GM19193 (cell line): Measurements from ENCODE around the gene MMD.

Experiments
- POLR2A ChIP-seq: IDR thresholded peaks from 4 replicates; pipeline ENCODE4 v1.6.1; 2011; ENCODE audit not compliant: insufficient read depth, insufficient read length; ENCODE audit errors: extremely low read depth

Gene MMD

DNA sequence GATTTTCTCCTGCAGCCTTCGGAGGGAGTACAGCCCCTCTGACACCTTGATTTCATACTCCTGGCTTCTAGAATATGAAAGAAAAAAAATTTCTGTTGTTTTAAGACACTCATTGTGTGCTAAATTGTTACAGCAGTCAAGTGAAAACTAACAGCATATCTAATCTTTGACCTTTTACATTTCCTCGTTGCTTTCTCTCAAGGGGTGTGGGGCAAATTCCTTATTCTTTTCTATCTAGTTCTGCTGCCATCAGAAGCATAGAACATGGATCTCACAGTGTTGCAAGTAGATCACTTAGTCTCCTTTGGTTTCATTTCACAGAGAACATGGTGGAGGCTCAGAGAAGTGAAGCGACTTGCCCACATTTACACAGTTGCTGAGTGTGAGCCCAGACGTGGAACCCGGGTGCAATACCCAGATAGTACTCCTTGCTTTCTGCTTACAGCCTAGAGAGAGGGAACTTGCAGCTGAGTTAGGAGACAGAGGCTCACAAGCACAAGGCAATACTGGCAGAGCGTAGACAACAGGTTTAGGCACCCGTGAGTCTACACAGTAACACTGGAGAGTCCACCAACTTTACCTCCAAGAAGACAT lies 28.7 kb upstream of the MMD start:
- TF ChIP-seq POLR2A: no peak

DNA sequence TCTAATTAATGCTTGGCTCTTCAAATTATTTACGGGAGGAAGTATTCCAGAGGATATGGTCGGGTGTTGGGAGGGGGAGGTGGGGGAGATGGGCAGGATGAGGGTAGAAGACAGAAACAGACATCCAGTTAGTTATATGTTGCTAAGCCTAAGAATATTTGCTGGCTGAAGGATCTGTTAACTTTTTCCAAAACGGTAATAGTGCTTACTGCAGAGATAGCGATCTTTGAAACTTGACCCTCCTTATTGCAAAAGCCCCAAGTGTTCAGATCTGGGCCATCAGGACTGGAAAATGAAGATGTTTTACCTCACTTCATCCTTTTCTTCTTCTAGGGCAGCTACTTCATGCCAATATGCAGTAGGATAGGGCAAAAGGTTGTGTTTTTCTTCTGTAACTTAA lies 27.0 kb upstream of the MMD start:
- TF ChIP-seq POLR2A: no peak

DNA sequence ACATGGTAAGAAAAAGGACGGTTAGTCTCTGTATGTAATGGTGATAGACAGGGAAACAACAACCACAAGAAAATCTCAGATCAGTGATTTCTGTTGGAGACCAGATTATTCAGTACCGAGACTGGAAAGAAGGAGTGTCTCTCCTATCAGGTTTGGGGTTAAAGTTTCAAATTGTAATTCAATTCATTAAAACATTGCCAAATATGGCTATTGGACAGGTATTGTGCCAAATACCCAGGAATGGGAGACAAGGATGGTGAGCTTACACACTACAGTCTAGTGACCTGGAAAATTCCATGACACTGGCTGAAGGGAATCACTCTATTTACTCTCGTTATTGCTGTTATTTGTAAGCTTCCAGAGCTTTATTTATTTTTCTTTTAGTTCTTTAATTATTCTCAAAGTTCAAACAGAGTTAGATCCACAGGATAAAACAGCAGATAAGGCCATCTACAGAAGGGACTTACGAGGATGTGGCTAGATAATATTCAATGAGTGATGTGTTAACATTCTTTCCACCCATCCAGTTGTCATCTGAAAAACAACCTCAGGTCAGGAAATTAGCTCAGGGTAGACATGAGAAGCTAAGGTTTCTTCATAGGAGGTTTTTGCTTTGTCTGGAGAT lies 25.1 kb upstream of the MMD start:
- no peak for TF ChIP-seq POLR2A

DNA sequence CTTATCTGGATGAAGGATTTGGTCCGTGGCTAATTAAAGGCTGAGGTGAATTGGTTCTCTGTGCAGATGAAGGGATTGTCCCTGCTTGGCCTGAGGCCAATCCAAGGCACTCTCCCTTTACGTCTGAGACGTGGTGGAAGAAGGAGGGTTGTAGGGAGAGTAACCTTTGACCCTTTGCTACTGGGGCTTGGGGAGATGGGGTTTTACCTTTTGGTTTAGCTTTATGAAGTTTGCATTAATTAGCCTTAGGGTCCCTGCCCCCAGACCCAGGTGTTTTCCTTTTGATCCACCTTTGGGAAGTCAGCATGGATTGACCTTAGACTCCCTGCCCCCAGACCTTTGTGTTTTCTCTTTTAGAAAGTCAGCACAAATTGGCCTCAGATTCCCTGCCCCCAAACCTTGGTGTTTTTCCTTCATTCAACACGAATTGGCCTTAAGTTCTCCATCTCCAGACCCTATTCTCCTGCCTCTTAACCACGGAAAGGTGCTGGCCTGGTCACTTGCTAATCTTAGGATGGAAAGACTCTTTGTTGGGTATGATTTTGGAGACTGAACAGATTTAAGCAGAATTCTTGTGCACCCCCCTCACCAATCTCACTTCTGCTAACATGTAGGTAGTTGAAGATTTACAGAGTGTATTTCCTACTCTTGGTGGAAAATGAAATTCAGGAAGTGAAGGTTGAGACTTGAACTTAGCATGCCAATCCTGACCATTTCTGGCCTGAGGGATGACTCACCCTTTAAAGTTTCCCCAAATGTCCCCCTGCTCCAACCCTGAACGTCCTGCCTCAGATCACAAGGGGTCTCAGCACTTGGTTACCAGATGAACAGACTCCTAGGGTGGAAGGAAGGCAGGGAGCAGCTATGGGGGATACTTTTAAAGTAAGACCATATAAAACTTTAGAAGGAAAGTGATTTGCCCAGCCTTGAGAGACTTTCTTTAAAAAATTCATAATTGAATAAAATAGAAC lies 23.1 kb upstream of the MMD start:
- no peak for TF ChIP-seq POLR2A

DNA sequence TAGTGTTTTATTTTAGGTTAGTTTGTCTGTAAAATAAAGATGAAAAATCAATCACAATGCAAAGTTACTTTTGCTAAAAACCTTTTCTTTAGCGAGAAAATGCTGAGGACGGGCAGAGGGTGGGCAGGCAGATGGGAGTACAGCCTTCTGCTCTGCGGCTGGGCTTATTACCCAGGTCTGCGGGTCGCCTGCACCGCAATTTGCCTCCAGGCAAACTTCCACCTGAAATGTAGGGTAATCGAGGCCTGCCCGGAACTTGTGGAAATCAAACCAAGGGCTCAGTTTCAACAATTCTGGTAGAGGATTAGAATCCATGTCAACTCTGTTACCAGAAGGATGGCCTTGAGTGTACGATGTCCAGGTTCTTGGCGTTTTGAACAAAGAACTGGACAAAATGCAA lies 22.3 kb upstream of the MMD start:
- no peak for TF ChIP-seq POLR2A

DNA sequence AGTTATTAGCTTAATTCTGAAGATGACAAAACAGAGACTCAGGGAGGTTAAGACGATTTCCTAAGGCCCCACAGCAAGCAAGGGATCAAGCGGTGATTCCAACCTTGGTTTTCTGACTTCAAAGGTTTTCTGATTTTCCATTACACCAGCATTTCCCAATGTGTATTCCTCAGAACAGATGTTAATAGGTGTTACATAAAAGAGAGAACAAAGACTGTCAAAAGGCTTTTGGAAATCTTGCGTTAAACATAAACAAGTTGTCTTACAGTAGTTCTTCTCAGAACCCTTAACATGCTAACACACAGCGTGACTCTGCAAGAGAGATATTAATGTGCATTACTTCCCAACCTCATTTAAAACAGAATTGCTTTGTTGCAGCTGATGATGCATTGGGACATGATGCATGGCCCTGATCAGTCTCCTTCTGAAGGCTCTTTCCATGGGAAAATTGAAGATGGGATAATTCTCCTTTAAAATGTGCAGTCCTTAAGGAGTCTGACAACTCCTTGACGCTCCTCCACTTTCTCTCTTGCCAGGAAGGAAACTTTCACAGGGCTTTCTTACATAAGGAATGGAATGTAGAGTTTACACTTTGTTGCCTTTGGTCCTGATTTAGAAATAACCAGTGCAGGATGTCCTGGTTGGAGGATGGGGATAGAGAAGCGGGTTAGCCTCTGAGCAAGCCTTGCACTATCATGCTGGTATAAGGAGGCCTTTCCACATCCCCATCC lies 21.5 kb upstream of the MMD start:
- TF ChIP-seq POLR2A: no peak

DNA sequence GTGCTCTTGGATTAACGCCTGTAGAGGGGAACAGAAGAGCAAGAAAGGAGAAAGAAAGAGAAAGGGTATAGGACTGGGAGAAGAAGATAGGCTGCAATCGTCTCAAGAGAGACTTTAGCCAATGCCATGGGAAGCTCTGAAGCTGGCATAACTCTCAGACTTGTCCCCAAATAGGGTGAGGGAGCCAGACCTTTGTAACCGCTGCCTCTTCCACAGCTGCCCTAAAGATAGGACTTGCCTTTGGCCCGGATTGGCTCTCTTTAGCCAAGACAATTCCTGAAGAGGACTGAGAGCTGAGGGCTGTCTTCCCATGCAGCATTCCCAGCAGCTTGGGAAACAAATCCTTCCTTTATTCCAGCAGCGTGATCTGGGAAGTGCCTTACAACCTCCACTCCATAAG lies 20.8 kb upstream of the MMD start:
- TF ChIP-seq POLR2A: no peak

DNA sequence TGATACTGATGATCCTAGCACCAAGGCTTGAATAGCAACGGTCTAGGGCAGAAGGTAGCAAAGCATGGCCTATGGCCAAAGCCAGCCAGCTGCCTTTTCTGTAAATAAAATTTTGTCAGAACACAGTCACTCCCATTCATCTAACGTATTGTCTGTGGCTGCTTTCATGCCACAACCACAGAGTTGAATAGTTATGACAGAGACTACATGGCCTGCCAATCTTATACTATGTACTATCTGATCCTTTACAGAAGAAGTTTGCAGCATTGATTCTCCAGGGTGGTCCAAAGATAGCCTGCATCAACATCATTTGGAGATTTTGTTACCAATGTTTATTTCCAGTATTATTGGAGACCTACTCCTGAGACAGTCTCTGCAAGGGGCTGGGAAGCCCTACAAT lies 19.9 kb upstream of the MMD start:
- no peak for TF ChIP-seq POLR2A

DNA sequence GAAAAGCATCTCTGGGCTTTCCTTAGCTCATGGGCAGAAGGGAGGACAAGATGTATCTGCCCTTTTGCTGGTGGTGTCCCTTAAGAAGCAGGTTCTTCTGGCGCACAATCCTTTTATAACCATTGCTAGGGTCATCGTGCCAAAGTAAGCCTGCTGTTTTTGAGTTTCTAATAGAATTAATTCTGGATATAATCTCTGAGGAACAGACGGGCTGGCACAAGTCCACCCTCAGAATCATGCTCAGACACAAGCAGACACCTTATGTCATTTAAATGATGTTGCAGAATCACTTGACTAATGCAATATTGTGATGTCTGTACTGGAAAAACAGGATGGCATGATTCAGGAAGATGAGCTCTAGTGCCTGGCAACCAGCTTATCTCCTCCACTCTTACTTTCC lies 18.8 kb upstream of the MMD start:
- TF ChIP-seq POLR2A: no peak

DNA sequence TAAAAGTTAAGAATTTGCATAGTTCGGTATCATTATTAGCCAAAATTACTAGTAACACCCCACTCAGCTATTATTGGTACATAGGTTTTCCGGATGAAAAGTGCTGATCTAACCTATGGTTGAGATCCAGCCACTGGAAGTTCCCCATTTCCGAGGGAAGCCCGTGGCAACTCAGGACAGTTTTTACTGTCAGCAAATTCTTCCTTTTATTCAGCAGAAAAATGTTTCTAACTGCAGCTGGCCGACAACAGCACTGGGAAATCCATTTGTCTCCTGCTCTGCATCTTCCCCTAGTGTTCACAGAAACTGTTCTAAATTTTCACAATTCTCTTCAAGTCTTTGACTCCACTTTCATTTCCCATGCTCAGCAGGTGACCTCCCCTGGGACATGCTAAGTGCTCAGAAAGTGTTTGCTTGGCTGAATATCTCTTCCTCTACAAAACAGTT lies 15.5 kb upstream of the MMD start:
- no peak for TF ChIP-seq POLR2A

DNA sequence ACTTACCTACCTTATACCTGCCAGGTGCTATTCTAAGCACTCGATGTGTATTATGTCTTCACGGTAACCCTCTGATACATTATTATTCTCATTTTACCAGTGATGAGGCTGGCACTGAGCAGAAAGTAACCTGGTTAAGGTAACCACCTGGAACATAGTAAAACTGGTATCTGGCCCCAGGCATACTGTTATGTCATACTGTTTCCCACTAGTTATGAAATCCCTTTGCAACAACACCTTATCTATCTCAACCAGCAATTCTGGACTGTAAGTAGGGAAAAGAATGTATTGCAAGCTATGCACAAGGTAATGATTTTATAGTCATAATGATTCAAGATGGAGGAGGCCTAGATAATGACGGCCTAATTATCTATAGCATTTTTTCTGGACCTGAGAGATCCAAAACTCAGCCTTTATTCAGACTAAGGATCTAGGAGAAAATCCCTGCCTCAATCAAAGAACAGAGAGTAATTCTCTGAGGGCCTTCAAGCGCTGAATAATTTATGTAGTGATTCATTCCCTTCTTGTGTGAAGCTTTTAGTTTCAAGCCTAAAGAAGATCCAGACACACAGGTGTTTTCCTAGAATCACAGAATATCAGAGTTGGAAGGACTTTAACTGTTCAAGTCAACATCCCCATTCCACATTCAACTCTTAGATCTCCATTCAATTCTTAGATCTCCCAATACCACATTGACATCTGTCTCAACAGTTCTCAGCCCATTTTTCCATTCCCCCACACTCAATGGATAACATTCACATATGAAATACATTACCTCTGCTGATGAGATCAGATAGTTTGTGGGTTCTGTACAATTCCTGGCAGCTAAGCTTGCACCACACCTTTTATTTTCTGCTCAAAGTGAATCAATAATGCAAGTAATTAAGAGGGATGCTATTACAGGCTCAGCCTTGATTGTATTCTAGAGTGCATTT lies 14.9 kb upstream of the MMD start:
- no peak for TF ChIP-seq POLR2A

DNA sequence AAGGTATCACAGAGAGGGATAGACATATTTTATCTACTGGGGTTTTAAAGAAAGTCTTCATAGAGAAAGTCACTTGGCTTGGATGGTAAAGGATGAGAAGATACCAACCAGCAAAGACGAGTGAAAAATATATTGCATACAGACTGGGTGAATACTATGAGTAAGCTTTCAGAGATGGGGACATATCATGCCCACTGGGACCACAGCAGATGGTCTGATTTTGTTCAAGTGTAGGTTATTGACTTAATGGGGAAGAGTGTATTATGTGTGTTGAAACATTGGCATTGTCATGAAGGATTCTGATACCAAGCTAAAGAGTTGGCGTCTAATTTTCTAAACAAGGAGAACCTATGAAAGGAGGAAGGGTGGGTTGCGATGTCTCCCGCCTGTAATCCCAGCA lies 13.8 kb upstream of the MMD start:
- no peak for TF ChIP-seq POLR2A

DNA sequence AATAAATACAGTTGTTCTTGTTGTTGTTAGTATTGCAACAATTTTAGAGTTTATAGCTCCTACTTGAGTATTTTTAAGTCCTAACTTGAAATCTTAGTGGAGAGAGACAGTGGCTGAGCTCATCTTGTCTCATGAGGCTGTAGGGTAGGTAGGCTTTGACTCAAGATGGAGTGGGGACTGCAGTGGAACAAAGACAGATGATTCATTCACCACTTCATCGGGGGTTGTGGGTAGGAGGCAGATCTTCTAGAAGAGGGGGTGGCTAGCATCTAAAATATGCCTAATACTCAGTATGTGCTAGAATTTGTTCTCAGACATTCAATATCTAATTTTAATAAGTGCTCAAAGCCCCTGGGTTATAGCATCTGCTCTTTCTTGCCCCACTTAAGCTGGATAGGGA lies 13.1 kb upstream of the MMD start:
- no peak for TF ChIP-seq POLR2A
